OCI-LY3 (cell line): ENCODE data around the gene EPHA2.

ENCODE experiments used
- CTCF ChIP-seq: fragments of 200-600, 300-600 bp; sonication (generic); IDR thresholded peaks from 2 replicates; pipeline ENCODE4 v1.5.1; 2014; ENCODE audit warnings: antibody characterized with exemption, low read length, low read depth
- EZH2phosphoT487 ChIP-seq: fragments of 200-600 bp; shearing (Covaris generic); IDR thresholded peaks from 2 replicates; pipeline ENCODE4 v1.6.1; 2018; ENCODE audit warnings: antibody characterized with exemption, mixed run types, low read depth

GRCh38 chr1:16148329-16149092 is 7.4 kb downstream of the EPHA2 start:
- no peak for TF ChIP-seq EZH2phosphoT487
- TF ChIP-seq CTCF = no peak
